Loucy (cell line): ENCODE measurements around the gene PLA2G15.

Source experiments
- EZH2phosphoT487 ChIP-seq: fragments of 200-600 bp; IDR thresholded peaks from 2 replicates; pipeline ENCODE4 v1.6.1; 2018; ENCODE audit warnings: antibody characterized with exemption, mild to moderate bottlenecking, moderate library complexity, borderline replicate concordance
- TF ChIP-seq, protein P1 (sequence below): fragments of 200-600 bp; sonication (generic); conservative IDR thresholded peaks from 2 replicates; pipeline ENCODE4 v1.5.1; 2014; ENCODE audit warnings: mild to moderate bottlenecking, antibody characterized with exemption, low read length

DNA sequence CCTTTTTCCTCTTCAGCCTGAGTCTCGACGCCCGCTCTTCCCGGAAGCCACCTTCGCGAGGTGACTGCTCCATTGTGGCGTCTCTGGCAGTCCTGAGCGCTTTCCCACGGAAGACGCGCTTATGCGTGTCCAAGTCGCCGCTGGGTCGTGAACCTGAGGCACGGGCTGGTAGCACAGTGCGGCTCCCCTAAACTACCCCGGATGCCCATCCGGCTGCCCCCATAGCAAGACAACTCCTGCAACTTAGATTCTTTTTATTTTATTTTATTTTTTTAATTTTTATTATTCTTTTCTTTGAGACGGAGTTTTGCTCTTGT lies 7.2 kb upstream of the PLA2G15 start:
- TF ChIP-seq, protein P1, sequence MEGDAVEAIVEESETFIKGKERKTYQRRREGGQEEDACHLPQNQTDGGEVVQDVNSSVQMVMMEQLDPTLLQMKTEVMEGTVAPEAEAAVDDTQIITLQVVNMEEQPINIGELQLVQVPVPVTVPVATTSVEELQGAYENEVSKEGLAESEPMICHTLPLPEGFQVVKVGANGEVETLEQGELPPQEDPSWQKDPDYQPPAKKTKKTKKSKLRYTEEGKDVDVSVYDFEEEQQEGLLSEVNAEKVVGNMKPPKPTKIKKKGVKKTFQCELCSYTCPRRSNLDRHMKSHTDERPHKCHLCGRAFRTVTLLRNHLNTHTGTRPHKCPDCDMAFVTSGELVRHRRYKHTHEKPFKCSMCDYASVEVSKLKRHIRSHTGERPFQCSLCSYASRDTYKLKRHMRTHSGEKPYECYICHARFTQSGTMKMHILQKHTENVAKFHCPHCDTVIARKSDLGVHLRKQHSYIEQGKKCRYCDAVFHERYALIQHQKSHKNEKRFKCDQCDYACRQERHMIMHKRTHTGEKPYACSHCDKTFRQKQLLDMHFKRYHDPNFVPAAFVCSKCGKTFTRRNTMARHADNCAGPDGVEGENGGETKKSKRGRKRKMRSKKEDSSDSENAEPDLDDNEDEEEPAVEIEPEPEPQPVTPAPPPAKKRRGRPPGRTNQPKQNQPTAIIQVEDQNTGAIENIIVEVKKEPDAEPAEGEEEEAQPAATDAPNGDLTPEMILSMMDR, result no peak
- TF ChIP-seq EZH2phosphoT487, result no peak
